K562 (cell line): Measurements from ENCODE around the gene PNRC2. TPM values are rescaled to one million over a fixed set of nuclear protein-coding genes. Genes with fewer than 3 reads are reported as not detected.

ENCODE experiments used
- ARID2 ChIP-seq: fragments of 450-650 bp; IDR thresholded peaks from 2 replicates; pipeline ENCODE4 v1.6.1; 2017; ENCODE audit warnings: antibody characterized with exemption, mild to moderate bottlenecking
- GTF2E2 ChIP-seq: fragments of 200-800 bp; sonication (Bioruptor generic); IDR thresholded peaks from 2 replicates; pipeline ENCODE4 v1.6.1; 2016; ENCODE audit warnings: missing genetic modification characterization, missing compliant biosample characterization
- NFATC3 ChIP-seq: fragments of 450-650 bp; IDR thresholded peaks from 2 replicates; pipeline ENCODE4 v1.6.1; 2017; ENCODE audit warnings: mild to moderate bottlenecking
- POU5F1 ChIP-seq: fragments of 150-350 bp; IDR thresholded peaks from 2 replicates; pipeline ENCODE4 v1.6.1; 2014; ENCODE audit warnings: borderline replicate concordance, low read length, low read depth, mild to moderate bottlenecking; ENCODE audit not compliant: partially characterized antibody
- SMARCB1 ChIP-seq: IDR thresholded peaks from 2 replicates; pipeline ENCODE4 v1.6.1; 2011; ENCODE audit warnings: improper control_type of control experiment, low read depth; ENCODE audit not compliant: insufficient read length
- SRSF3 ChIP-seq: fragments of 200-400 bp; formaldehyde crosslinking; IDR thresholded peaks from 2 replicates; pipeline ENCODE4 v1.6.1; 2016; ENCODE audit warnings: mild to moderate bottlenecking, low read length, moderate library complexity; ENCODE audit not compliant: insufficient read depth
- TCFL5 ChIP-seq: fragments of 250-450 bp; sonication (Bioruptor Pico); conservative IDR thresholded peaks from 2 replicates; pipeline ENCODE4 v1.6.1; 2021; ENCODE audit warnings: mild to moderate bottlenecking, moderate library complexity, matching md5 sums
- ZNF24 ChIP-seq: fragments of 450-650 bp; IDR thresholded peaks from 2 replicates; pipeline ENCODE4 v1.6.1; 2016
- ZNF57 ChIP-seq: fragments of 450-650 bp; formaldehyde crosslinking; IDR thresholded peaks from 2 replicates; pipeline ENCODE4 v1.4.0; 2020; ENCODE audit warnings: mild to moderate bottlenecking, moderate library complexity
- polyA plus RNA-seq, 8 experiments: library from polyadenylated mRNA; depleted of rRNA in 4 of 8; stranded (reverse) in 5 of 8; unstranded in 3 of 8; fragments of >200 nt; fragmentation: Nextera tagmentation in 2 of 8; fragmentation: Illumina TruSeq in 1 of 8; extraction: Ambion mirVana in 2 of 8; extraction: Trizol in 1 of 8; gene quantifications; 2 replicates each; pipeline versions ENCODE4 v1.2.1 to v1.2.3, GENCODE V29; 2011 to 2014; ENCODE audit warnings: inconsistent platforms in 1 of 8, missing spikeins in 1 of 8
- total RNA-seq, 7 experiments: library from RNA; depleted of rRNA in 6 of 7; stranded (reverse); fragments of >200 nt in 6 of 7; fragmentation: Illumina TruSeq in 2 of 7; extraction: Trizol in 2 of 7; gene quantifications; 2 replicates each; pipeline versions ENCODE4 v1.2.1 to v1.2.3, GENCODE V29; 2011 to 2021; ENCODE audit warnings: low replicate concordance in 1 of 7
- TF ChIP-seq, protein P1 (sequence below): fragments of 450-650 bp; IDR thresholded peaks from 2 replicates; pipeline ENCODE4 v1.6.1; 2016; ENCODE audit warnings: antibody characterized with exemption
- TF ChIP-seq, protein P2 (sequence below): sonication (generic); formaldehyde crosslinking; IDR thresholded peaks from 2 replicates; pipeline ENCODE4 v1.8.0; 2022; ENCODE audit warnings: missing genetic modification reagents, mild to moderate bottlenecking, borderline replicate concordance
- TF ChIP-seq, protein P3 (sequence below): fragments of 200-600 bp; sonication (generic); IDR thresholded peaks from one replicate; pipeline ENCODE4 v1.6.1; 2012; ENCODE audit warnings: mild to moderate bottlenecking, low read depth, low read length, inconsistent platforms

PNRC2 gene
- total and polyA plus RNA-seq, 9 of the 15 experiments (the other 6 are each of a cell fraction or from before 2014, with no cell fraction given) = 127 to 303 (median 203) TPM

DNA sequence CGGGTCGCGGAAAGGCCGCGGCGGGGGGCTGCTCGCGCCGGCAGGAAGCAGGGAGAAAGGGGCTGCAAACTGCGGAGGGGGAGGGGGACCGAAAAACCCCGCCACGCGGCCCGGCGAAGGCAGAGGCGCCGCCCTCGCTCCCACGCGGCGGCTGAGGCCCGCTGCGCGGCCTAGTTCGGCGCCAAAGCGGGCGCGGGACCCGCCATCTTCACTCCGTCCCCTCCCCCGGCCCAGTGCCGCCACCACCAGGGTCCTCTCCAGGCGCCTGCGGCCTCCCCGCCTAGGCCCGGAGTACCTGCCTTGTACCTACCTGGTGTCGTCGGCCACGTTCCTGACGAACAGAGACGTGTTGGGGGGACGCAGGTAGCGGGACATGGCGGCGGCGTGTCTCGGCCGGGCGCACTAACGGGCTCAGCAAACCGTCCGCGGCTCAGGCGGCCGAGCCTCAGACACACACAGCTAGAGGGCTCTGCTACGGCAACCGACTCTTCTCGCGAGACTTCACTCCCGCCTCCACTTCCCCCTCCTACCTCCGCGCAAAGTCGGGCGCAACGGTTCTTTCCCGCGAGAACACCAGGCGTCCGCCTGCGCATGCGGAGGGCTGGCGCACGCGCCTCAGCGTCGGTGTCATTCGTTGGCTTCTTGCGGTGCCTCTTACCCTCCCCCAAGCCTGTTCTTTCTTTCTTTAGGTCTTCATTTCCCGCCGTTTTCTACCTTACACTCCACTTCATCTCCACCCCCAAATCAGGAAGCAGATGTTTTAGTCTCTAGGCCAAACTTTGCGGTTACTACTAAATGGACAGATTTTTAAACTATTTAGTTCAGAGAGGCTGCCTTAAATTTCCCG lies 20.5 kb downstream of the PNRC2 start, which contains the start of gene SRSF10 (continued):
- TF ChIP-seq GTF2E2 (tag) (peak; percentile 95), POU5F1 (peak; percentile 94), TCFL5 (CRISPR knock-in tag) (no peak; the same call in 1 of the 2 replicates), NFATC3 (peak; percentile 78; the same call in 1 of the 2 replicates), ZNF57 (no peak), SRSF3 (no peak), ARID2 (no peak), ZNF24 (peak; percentile 23; the same call in 1 of the 2 replicates), SMARCB1 (no peak)
- TF ChIP-seq, protein P1, sequence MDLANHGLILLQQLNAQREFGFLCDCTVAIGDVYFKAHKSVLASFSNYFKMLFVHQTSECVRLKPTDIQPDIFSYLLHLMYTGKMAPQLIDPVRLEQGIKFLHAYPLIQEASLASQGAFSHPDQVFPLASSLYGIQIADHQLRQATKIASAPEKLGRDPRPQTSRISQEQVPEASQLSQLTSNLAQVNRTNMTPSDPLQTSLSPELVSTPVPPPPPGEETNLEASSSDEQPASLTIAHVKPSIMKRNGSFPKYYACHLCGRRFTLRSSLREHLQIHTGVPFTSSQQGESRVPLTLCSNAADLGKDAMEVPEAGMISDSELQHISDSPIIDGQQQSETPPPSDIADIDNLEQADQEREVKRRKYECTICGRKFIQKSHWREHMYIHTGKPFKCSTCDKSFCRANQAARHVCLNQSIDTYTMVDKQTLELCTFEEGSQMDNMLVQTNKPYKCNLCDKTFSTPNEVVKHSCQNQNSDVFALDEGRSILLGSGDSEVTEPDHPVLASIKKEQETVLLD = peak; percentile 100
- TF ChIP-seq, protein P2, sequence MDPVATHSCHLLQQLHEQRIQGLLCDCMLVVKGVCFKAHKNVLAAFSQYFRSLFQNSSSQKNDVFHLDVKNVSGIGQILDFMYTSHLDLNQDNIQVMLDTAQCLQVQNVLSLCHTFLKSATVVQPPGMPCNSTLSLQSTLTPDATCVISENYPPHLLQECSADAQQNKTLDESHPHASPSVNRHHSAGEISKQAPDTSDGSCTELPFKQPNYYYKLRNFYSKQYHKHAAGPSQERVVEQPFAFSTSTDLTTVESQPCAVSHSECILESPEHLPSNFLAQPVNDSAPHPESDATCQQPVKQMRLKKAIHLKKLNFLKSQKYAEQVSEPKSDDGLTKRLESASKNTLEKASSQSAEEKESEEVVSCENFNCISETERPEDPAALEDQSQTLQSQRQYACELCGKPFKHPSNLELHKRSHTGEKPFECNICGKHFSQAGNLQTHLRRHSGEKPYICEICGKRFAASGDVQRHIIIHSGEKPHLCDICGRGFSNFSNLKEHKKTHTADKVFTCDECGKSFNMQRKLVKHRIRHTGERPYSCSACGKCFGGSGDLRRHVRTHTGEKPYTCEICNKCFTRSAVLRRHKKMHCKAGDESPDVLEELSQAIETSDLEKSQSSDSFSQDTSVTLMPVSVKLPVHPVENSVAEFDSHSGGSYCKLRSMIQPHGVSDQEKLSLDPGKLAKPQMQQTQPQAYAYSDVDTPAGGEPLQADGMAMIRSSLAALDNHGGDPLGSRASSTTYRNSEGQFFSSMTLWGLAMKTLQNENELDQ (CRISPR knock-in tag) = peak; percentile 62; the same call in 1 of the 2 replicates
- TF ChIP-seq, protein P3, sequence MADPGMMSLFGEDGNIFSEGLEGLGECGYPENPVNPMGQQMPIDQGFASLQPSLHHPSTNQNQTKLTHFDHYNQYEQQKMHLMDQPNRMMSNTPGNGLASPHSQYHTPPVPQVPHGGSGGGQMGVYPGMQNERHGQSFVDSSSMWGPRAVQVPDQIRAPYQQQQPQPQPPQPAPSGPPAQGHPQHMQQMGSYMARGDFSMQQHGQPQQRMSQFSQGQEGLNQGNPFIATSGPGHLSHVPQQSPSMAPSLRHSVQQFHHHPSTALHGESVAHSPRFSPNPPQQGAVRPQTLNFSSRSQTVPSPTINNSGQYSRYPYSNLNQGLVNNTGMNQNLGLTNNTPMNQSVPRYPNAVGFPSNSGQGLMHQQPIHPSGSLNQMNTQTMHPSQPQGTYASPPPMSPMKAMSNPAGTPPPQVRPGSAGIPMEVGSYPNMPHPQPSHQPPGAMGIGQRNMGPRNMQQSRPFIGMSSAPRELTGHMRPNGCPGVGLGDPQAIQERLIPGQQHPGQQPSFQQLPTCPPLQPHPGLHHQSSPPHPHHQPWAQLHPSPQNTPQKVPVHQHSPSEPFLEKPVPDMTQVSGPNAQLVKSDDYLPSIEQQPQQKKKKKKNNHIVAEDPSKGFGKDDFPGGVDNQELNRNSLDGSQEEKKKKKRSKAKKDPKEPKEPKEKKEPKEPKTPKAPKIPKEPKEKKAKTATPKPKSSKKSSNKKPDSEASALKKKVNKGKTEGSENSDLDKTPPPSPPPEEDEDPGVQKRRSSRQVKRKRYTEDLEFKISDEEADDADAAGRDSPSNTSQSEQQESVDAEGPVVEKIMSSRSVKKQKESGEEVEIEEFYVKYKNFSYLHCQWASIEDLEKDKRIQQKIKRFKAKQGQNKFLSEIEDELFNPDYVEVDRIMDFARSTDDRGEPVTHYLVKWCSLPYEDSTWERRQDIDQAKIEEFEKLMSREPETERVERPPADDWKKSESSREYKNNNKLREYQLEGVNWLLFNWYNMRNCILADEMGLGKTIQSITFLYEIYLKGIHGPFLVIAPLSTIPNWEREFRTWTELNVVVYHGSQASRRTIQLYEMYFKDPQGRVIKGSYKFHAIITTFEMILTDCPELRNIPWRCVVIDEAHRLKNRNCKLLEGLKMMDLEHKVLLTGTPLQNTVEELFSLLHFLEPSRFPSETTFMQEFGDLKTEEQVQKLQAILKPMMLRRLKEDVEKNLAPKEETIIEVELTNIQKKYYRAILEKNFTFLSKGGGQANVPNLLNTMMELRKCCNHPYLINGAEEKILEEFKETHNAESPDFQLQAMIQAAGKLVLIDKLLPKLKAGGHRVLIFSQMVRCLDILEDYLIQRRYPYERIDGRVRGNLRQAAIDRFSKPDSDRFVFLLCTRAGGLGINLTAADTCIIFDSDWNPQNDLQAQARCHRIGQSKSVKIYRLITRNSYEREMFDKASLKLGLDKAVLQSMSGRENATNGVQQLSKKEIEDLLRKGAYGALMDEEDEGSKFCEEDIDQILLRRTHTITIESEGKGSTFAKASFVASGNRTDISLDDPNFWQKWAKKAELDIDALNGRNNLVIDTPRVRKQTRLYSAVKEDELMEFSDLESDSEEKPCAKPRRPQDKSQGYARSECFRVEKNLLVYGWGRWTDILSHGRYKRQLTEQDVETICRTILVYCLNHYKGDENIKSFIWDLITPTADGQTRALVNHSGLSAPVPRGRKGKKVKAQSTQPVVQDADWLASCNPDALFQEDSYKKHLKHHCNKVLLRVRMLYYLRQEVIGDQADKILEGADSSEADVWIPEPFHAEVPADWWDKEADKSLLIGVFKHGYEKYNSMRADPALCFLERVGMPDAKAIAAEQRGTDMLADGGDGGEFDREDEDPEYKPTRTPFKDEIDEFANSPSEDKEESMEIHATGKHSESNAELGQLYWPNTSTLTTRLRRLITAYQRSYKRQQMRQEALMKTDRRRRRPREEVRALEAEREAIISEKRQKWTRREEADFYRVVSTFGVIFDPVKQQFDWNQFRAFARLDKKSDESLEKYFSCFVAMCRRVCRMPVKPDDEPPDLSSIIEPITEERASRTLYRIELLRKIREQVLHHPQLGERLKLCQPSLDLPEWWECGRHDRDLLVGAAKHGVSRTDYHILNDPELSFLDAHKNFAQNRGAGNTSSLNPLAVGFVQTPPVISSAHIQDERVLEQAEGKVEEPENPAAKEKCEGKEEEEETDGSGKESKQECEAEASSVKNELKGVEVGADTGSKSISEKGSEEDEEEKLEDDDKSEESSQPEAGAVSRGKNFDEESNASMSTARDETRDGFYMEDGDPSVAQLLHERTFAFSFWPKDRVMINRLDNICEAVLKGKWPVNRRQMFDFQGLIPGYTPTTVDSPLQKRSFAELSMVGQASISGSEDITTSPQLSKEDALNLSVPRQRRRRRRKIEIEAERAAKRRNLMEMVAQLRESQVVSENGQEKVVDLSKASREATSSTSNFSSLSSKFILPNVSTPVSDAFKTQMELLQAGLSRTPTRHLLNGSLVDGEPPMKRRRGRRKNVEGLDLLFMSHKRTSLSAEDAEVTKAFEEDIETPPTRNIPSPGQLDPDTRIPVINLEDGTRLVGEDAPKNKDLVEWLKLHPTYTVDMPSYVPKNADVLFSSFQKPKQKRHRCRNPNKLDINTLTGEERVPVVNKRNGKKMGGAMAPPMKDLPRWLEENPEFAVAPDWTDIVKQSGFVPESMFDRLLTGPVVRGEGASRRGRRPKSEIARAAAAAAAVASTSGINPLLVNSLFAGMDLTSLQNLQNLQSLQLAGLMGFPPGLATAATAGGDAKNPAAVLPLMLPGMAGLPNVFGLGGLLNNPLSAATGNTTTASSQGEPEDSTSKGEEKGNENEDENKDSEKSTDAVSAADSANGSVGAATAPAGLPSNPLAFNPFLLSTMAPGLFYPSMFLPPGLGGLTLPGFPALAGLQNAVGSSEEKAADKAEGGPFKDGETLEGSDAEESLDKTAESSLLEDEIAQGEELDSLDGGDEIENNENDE = no peak
